GM12873 (cell line): ENCODE measurements around the gene IMMP2L.

ENCODE experiments used
- TF ChIP-seq, protein P1 (sequence below): IDR thresholded peaks from 2 replicates; pipeline ENCODE4 v1.5.1; 2012; ENCODE audit warnings: low read depth, mild to moderate bottlenecking, moderate library complexity, low read length, control low read depth; ENCODE audit not compliant: insufficient read depth; ENCODE audit errors: missing control alignments

Gene IMMP2L

GRCh38 chr7:111074748-111075146 is 487.5 kb downstream of the IMMP2L start:
- TF ChIP-seq, protein P1, sequence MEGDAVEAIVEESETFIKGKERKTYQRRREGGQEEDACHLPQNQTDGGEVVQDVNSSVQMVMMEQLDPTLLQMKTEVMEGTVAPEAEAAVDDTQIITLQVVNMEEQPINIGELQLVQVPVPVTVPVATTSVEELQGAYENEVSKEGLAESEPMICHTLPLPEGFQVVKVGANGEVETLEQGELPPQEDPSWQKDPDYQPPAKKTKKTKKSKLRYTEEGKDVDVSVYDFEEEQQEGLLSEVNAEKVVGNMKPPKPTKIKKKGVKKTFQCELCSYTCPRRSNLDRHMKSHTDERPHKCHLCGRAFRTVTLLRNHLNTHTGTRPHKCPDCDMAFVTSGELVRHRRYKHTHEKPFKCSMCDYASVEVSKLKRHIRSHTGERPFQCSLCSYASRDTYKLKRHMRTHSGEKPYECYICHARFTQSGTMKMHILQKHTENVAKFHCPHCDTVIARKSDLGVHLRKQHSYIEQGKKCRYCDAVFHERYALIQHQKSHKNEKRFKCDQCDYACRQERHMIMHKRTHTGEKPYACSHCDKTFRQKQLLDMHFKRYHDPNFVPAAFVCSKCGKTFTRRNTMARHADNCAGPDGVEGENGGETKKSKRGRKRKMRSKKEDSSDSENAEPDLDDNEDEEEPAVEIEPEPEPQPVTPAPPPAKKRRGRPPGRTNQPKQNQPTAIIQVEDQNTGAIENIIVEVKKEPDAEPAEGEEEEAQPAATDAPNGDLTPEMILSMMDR: no peak

- TF ChIP-seq, protein P1: no peak
Observed at GRCh38 chr7:111074071-111074747, 488.1 kb downstream of the IMMP2L start.

- TF ChIP-seq, protein P1: no peak
Observed at GRCh38 chr7:111071556-111071955, 490.7 kb downstream of the IMMP2L start.

- TF ChIP-seq, protein P1: no peak
Observed at GRCh38 chr7:111068618-111069017, 493.7 kb downstream of the IMMP2L start.

DNA sequence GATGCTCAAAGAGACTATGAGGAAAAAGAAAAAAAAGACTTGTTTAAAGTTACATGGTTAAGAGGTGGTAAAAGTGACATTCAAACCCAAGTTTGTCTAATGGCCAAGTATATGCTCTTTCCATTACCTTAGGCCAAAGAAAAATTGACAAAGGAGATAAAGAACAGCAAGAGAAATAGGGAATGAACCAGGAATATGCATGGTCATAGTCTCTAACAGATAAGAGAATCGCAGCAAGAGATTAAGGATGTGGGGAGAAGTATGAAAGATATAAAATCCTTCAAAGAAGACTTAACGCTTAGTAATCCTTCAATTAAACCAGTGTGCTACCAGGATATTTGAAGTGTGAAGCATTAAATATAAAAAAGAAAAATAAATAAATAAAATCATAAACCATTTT is 494.6 kb downstream of the IMMP2L start:
- TF ChIP-seq, protein P1: no peak

GRCh38 chr7:111067251-111067650 is 495.0 kb downstream of the IMMP2L start:
- TF ChIP-seq, protein P1: no peak

DNA sequence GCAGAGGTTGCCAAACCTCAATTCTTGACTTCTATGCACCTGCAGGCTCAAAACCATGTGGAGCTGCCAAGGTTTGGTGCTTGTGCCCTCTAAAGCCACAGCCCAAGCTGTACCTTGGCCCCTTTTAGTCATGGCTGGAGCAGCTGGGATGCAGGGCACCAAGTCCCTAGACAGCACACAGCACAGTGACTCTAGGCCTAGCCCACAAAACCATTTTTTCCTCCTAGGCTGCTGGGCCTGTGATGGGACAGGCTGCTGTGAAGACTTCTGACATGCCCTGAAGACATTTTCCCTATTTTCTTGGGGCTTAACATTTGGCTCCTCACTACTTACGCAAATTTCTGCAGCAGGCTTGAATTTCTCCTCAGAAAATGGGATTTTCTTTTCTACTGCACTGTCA is 499.1 kb downstream of the IMMP2L start:
- TF ChIP-seq, protein P1: no peak

DNA sequence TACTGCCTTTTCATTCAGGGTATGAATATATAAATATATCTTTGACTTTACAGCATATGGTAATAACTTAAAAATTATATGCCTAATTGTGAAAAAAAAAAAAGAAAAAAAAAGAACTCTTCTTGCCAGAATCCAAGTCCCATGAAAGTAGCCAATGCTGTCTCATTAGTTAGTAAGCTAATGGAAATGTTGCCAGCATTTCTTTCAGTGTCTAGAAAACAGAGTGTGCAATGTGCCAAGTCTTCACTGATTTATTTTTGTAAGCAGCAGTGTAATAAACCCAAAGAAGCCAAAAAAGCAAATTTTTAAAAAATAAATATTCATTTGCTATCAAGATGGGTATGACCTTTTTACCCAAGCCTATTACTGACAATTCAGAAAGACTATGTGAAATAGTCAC is 502.5 kb downstream of the IMMP2L start:
- TF ChIP-seq, protein P1: no peak
